Activated effector memory CD4-positive, alpha-beta T cell treated with Interleukin-2 at 50 U/mL for 16 hours (primary cell): ENCODE results near the gene MIER2.
"Not testable (repeated sequence)": the region's sequence is repeated elsewhere in the genome, so short reads cannot be mapped to it uniquely, and the experiment has no call there.

ENCODE experiments used
- DNase-seq: peaks from one replicate; pipeline ENCODE4 v3.0.0-alpha.2; 2020

MIER2 gene

DNA sequence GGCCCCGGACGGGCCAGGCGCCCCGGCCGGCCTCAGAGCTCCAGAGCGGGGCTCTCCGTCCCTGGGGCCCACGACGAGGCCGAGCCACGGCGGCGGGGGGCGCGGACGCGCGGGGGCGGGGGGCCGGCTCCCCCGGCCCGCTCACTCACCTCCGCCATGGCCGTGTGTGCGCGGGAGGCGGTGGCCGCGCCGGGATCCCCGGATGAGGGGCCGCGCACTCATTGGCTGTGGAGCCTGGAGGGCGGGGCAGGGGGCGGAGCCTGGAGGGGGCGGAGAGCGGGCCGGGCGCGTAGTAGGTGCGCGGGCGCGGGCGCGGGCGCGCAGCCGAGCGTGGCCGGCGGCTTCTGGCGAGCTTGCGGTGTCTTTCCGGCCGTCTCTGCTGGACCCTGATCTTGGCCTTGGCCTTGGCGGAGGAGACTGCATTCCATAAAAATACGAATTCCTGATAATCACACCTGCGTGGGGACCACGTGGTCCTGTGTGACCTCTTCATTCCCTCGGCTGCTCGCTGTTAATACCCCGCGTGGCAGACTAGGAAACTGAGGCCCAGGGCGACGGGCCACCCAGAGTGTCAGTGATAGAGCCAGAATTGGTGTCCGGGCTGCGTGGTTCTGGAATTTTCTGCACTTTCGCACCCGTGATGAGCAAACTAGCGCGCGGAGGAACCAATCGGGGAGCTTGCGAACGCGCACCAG is at the start of gene MIER2:
TSS of gene MIER2 (minus strand) at position 172 of the 695 bp plus-strand sequence. CDS start at position 158, 14 bp downstream.
- DNase-seq: peak; percentile 90

GRCh38 chr19:393560-393959 is 49.0 kb upstream of the MIER2 start:
- not testable (repeated sequence) for DNase-seq

DNA sequence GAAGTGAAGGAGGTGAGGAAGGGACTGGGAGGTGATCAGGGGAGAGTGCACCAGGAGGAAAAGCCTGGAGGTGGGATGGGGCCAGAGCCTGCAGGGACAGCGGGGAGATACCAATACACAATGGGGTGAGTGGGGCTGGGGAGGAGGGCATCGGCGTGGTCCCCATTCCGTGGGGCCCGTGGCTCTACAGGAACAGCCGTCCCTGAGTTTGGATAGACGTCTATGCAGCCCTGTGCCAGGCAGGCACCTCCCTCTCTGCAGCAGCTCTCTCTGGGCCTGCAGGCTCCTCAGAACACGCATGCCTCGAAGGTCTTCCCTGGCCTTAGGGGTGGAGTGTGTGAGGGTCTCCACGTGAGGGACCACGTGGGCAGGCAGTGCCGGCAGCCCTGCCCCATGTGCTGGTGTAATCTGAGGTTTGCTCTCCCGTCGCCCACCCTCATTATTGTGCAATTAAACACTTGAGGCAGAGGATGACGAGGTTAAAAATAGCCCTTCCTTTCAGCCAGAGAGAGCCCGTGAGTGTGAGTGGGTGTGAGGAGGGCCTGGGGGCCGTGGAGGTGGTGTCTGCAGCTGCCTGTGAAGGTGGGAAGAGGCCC is 47.9 kb upstream of the MIER2 start:
- DNase-seq: no peak

DNA sequence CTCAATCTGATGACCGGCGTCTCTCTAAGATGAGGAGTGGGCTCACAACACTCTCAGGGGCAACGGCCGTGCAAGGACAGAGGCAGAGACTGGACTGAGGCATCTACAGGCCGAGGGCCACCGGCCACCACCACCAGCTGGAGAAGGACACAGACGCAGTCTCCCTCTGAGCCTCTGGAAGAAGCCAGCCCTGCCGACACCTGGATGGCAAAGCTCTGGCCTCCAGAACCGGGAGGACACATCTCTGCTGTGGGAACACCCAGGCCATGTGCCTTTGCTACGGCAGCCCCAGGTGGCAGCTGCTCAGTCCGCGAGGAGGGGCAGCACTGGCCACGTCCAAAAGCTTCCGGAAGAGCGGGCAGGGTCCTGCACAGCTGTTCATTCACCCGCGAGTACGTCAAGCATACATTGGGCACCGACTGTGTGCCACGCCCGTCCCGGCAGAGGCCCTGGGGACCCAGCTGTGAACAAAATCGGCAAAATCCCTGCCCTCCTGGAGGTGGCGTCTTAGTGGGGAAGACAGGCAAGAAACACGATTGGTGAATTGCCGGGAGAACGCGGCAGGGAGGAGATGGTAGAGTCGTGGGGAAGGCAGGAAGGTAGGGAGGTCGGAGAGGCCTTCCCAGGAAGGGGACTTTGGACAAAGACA is 47.3 kb upstream of the MIER2 start:
- DNase-seq: no peak

GRCh38 chr19:391207-391557 is 46.6 kb upstream of the MIER2 start:
- no peak for DNase-seq

DNA sequence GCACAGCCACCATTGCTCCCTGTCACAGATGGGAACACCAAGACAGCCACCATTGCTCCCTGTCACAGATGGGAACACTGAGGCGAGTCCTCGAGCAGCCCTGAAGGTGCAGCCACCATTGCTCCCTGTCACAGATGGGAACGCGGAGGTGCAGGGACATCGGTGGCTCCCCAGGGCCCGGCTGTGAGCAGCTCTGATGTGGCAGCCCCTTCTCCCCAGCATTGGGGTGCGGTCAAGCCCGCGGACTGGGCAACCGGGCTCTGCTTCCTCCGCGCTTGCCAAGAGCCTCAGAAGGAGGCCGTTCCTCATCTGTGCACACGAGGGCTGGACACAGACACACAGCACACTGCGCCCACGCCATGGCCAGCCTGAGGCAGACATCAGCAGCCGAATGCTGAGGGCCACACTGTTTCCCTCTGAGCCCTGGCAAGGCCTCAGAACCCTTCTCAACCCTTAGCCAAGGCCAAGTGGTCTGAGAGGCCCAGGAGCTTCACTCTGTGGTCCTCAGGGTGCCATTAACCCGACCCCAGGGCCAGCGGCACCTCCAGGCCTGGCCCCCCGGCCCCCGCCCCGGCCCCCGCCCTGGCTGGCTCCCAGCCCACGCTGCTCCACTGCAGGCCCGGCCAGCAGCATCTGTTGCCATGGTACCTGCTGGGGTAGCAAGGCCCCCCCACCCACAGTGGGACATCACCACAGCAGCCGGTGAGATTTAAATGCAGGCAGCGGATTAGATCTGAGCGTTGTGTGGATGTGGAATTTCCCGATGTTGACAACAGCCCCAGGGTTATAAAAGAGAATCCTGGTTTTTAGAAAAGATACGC is 46.0 kb upstream of the MIER2 start:
- no peak for DNase-seq

DNA sequence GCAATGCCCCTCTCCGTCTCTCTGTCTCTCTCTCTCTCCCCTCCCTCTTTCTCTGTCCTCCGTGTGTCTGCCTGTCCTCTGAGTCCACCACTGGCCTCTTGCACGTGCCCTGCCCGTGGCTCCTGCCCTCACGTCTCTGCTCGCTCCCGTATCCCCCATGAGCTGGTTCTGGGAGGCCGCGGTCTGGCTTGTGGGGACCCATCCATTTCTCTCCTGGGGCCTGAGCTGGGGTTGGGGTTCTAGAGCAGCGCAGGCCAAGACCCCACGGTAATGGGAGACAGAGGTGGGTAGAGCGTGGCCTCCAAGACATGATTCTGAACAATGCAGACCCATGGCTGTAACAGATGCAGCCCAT is 45.3 kb upstream of the MIER2 start:
- DNase-seq: no peak

GRCh38 chr19:389255-389934 is 44.8 kb upstream of the MIER2 start:
- no peak for DNase-seq

GRCh38 chr19:388691-389090 is 44.1 kb upstream of the MIER2 start:
- DNase-seq: no peak

DNA sequence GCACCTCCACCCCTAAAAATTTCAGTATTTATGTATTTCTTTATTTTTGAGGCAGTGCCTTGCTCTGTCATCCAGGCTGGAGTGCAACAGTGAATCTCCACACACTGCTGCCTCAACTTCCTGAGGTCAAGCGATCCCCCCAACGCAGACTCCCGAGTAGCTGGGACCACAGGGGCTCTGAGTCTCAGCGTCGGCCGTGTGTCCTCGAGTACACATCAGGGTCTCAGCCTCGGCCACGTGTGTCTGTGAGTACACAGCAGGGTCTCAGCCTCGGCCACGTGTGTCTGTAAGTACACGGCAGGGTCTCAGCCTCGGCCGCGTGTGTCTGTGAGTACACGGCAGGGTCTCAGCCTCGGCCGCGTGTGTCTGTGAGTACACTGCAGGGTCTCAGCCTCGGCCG is 43.2 kb upstream of the MIER2 start:
- DNase-seq: no peak

DNA sequence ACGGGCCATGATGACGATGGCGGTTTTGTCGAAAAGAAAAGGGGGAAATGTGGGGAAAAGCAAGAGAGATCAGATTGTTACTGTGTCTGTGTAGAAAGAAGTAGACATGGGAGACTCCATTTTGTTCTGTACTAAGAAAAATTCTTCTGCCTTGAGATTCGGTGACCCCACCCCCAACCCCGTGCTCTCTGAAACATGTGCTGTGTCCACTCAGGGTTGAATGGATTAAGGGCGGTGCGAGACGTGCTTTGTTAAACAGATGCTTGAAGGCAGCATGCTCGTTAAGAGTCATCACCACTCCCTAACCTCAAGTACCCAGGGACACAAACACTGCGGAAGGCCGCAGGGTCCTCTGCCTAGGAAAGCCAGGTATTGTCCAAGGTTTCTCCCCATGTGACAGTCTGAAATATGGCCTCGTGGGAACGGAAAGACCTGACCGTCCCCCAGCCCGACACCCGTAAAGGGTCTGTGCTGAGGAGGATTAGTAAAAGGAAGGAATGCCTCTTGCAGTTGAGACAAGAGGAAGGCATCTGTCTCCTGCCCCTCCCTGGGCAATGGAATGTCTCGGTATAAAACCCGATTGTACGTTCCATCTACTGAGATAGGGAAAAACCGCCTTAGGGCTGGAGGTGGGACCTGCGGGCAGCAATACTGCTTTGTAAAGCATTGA is 42.2 kb upstream of the MIER2 start:
- DNase-seq: not testable (repeated sequence)

GRCh38 chr19:386189-386588 is 41.6 kb upstream of the MIER2 start:
- not testable (repeated sequence) for DNase-seq

DNA sequence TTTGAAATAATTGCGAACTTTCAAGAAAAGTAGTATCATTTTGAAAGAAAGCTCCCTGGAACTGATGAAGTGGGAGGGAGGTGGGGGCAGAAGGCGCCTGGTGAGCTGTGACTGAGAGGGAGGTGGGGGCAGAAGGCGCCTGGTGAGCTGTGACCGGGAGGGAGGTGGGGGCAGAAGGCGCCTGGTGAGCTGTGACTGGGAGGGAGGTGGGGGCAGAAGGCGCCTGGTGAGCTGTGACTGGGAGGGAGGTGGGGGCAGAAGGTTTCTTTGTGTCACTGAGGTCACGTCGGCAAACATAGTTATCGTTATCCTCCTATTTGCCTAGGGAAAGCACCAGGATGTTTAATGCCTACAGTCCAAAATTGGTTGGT is 40.2 kb upstream of the MIER2 start:
- DNase-seq: no peak

DNA sequence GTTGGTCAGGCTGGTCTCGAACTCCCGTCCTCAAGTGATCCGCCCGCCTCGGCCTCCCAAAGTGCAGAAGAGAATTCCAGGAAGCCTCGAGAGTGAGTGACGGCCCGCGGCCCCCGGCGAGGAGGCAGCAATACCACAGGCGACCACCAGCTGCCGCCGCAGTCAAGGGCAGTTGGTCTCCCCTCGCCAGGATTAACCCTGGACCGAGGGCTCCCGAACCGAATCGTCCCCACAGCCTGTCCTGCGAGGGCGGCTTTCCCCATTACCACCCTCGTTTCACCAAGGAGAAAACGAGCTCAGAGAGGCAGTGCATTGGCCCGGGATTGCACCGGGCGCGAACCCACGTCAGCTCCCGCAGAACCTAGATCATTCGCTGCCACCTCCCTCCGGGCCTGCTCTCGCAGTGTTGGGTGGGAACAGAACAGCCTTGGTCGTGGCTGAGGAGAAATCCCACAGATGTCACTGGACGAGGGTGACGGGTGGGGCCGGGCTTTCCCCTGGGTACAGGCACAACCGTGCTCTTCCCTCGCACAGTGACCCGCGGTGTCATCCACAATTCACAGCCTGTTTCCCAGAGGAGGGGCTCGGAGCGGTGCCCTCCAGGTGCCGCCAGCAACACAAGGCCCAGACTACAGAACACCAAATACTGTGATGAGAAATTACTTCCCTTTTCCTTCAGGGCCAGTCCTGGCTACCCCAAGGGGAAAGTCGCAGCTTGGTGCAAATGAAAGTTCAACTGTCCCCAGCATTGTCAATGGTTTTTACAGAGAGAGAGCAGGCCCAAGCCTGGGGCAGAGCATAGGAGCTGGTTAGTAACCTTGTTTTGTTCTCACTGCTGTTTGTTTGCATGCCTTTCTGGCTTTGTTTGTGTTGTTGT is 39.6 kb upstream of the MIER2 start:
- no peak for DNase-seq

- DNase-seq: no peak
Measured at GRCh38 chr19:383040-383439, 38.4 kb upstream of the MIER2 start.

DNA sequence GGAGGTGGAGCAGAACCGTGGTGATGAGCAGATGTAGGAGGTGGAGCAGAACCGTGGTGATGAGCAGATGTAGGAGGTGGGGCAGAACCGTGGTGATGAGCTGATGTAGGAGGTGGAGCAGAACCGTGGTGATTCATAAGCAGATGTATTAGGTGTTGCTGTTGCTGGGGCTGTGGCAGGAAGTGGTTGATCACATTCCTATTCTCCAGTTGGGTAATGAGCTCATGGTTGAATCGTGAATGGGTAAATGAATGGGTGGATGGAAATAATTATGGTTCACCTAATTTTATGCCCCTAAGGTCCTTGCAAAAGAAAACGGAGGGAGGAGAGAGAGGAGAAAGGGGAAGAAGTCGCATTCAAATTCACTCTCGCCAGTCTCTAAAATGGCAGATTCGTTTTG is 38.0 kb upstream of the MIER2 start:
- not testable (repeated sequence) for DNase-seq

- not testable (repeated sequence) for DNase-seq
Measured at GRCh38 chr19:381901-382300, 37.3 kb upstream of the MIER2 start.

- not testable (repeated sequence) for DNase-seq
Measured at GRCh38 chr19:380618-381219, 36.1 kb upstream of the MIER2 start.

GRCh38 chr19:379796-380195 is 35.2 kb upstream of the MIER2 start:
- DNase-seq: no peak

GRCh38 chr19:378706-379105 is 34.1 kb upstream of the MIER2 start:
- no peak for DNase-seq
